Activated T-cell treated with anti-CD3 and anti-CD28 coated beads for 48 hours (primary cell): ENCODE data around the gene KCNIP1.
A peak's percentile ranks its signal among the peaks of the same experiment; 100 is the strongest.

Source experiments
- DNase-seq: peaks from one replicate; pipeline ENCODE4 v3.0.0-alpha.2; 2020; ENCODE audit warnings: low read depth

Gene KCNIP1

GRCh38 chr5:170642066-170642735 is 138.4 kb downstream of the KCNIP1 start:
- DNase-seq: no peak

GRCh38 chr5:170642776-170643436 is 139.1 kb downstream of the KCNIP1 start:
- DNase-seq: no peak

- no peak for DNase-seq
These were observed 139.8 kb downstream of the KCNIP1 start for GRCh38 chr5:170643591-170643990.

GRCh38 chr5:170644501-170644900 is 140.7 kb downstream of the KCNIP1 start:
- no peak for DNase-seq

GRCh38 chr5:170648541-170648940 is 144.7 kb downstream of the KCNIP1 start:
- no peak for DNase-seq

GRCh38 chr5:170650850-170651249 is 147.0 kb downstream of the KCNIP1 start:
- no peak for DNase-seq

GRCh38 chr5:170651604-170652277 is 147.9 kb downstream of the KCNIP1 start:
- DNase-seq: no peak

- no peak for DNase-seq
These were observed 151.7 kb downstream of the KCNIP1 start for GRCh38 chr5:170655476-170655875.

- no peak for DNase-seq
These were observed 152.1 kb downstream of the KCNIP1 start for GRCh38 chr5:170655920-170656319.

- no peak for DNase-seq
These were observed 152.5 kb downstream of the KCNIP1 start for GRCh38 chr5:170656346-170656745.

GRCh38 chr5:170660531-170660930 is 156.7 kb downstream of the KCNIP1 start:
- DNase-seq: no peak

- no peak for DNase-seq
These were observed 159.1 kb downstream of the KCNIP1 start for GRCh38 chr5:170662966-170663365.

GRCh38 chr5:170678811-170679210 is 175.0 kb downstream of the KCNIP1 start:
- DNase-seq: no peak

GRCh38 chr5:170681013-170681433 is 177.2 kb downstream of the KCNIP1 start:
- peak; percentile 41 for DNase-seq

GRCh38 chr5:170691657-170692056 is 187.8 kb downstream of the KCNIP1 start:
- DNase-seq: no peak

- no peak for DNase-seq
These were observed 189.9 kb downstream of the KCNIP1 start for GRCh38 chr5:170693701-170694100.

- DNase-seq: no peak
These were observed 191.1 kb downstream of the KCNIP1 start for GRCh38 chr5:170694911-170695310.

- DNase-seq: no peak
These were observed 193.2 kb downstream of the KCNIP1 start for GRCh38 chr5:170697031-170697430.

- no peak for DNase-seq
These were observed 196.7 kb downstream of the KCNIP1 start for GRCh38 chr5:170700503-170700902.

- DNase-seq: no peak
These were observed 197.5 kb downstream of the KCNIP1 start for GRCh38 chr5:170701334-170701733.

GRCh38 chr5:170704417-170705192 is 200.8 kb downstream of the KCNIP1 start:
- no peak for DNase-seq

- DNase-seq: no peak
These were observed 205.8 kb downstream of the KCNIP1 start for GRCh38 chr5:170709640-170710039.
